Parathyroid adenoma (tissue), 2 donors: ENCODE measurements around the gene SLC8A1.

Experiments
- H2AFZ ChIP-seq: fragments of 300-600 bp; sonication (generic); one replicate; pipeline ENCODE4 v1.7.0; 2017; ENCODE audit warnings: antibody characterized with exemption, mild to moderate bottlenecking
- H3K27ac ChIP-seq: fragments of 300-600 bp; sonication (generic); one replicate; pipeline ENCODE4 v1.7.0; 2017
- H3K27me3 ChIP-seq: fragments of 300-600 bp; sonication (generic); one replicate; pipeline ENCODE4 v1.7.0; 2017; ENCODE audit warnings: low read length; ENCODE audit not compliant: control insufficient read depth, insufficient read depth
- H3K36me3 ChIP-seq: fragments of 300-600 bp; sonication (generic); one replicate; pipeline ENCODE4 v1.7.0; 2017; ENCODE audit warnings: low read length; ENCODE audit not compliant: control insufficient read depth, insufficient read depth
- H3K4me1 ChIP-seq: fragments of 300-600 bp; sonication (generic); one replicate; pipeline ENCODE4 v1.7.0; 2017; ENCODE audit warnings: control low read depth
- H3K4me2 ChIP-seq: fragments of 300-600 bp; sonication (generic); one replicate; pipeline ENCODE4 v1.7.0; 2017; ENCODE audit warnings: low read length
- H3K4me3 ChIP-seq: fragments of 300-600 bp; sonication (generic); one replicate; pipeline ENCODE4 v1.7.0; 2017; ENCODE audit warnings: low read depth, low read length
- H3K79me2 ChIP-seq: fragments of 300-600 bp; sonication (generic); one replicate; pipeline ENCODE4 v1.7.0; 2017; ENCODE audit warnings: control low read depth
- H3K9ac ChIP-seq: fragments of 300-600 bp; sonication (generic); one replicate; pipeline ENCODE4 v1.7.0; 2017; ENCODE audit warnings: mild to moderate bottlenecking
- H3K9me3 ChIP-seq: fragments of 300-600 bp; sonication (generic); one replicate; pipeline ENCODE4 v1.7.0; 2017; ENCODE audit warnings: low read length; ENCODE audit not compliant: control insufficient read depth
- CTCF ChIP-seq: fragments of 300-600 bp; sonication (generic); IDR thresholded peaks from one replicate; pipeline ENCODE4 v1.7.0; 2017; ENCODE audit warnings: antibody characterized with exemption, mild to moderate bottlenecking
- donor health status: primary hyperparathyroidism.

SLC8A1 gene

GRCh38 chr2:40369267-40370006 lies 82.5 kb downstream of the SLC8A1 start:
- H3K36me3 ChIP-seq = no peaks in the 10 kb centered on the region
- no peak for TF ChIP-seq CTCF
- no peaks in the 10 kb centered on the region for H3K79me2 ChIP-seq
- no peak overlapping the region for H3K4me3 ChIP-seq
- H3K4me1 ChIP-seq = no peaks in the 10 kb centered on the region
- no peak overlapping the region for H3K9ac ChIP-seq
- no peak overlapping the region for H3K27ac ChIP-seq
- no peak overlapping the region for H3K4me2 ChIP-seq
- no peaks in the 10 kb centered on the region for H3K9me3 ChIP-seq
- no peak overlapping the region for H2AFZ ChIP-seq
- no peaks in the 10 kb centered on the region for H3K27me3 ChIP-seq

DNA sequence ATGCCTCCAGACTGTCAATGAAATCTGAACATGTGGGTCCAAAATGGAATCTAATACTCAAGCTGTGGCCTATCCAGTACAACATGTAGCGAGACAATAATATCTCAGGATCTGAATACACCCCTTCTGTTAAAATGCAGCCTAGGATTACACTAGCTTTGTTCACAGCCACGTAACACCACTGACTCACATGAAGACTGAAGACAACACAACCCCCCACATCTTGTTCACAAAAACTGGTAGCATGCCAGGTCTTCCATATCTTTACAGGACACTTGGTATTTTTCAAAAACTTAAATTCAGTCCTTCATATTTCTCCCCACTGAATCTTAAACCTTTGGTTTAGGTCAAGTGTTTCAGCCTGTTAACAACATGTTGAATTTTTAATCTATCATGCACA lies 84.2 kb downstream of the SLC8A1 start:
- H3K27me3 ChIP-seq = no peaks in the 10 kb centered on the region
- no peak overlapping the region for H3K27ac ChIP-seq
- no peaks in the 10 kb centered on the region for H3K36me3 ChIP-seq
- H3K4me3 ChIP-seq = no peak overlapping the region
- H3K9me3 ChIP-seq = no peaks in the 10 kb centered on the region
- H3K4me2 ChIP-seq = no peak overlapping the region
- H3K9ac ChIP-seq = no peak overlapping the region
- no peak overlapping the region for H2AFZ ChIP-seq
- H3K4me1 ChIP-seq = no peaks in the 10 kb centered on the region
- no peak for TF ChIP-seq CTCF
- H3K79me2 ChIP-seq = no peaks in the 10 kb centered on the region

DNA sequence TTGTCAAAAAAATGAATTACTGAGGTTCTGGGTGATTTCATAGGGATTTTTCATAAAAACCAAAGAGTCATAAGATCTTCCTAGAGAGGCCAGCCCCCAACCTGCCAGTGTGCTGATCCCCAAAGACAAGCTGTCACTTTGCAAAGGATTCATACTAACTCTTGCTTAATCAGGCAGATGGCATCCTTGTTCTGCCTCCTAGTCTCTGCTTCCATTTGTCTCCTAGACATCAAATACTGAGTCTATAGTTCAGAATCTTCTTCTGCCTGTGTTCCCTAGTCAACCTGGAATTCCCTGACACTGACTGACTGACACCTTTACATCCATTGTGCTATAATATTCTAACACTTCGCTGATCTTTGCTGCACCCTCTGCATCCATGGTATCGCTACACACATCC lies 84.9 kb downstream of the SLC8A1 start:
- H3K27ac ChIP-seq = no peak overlapping the region
- no peaks in the 10 kb centered on the region for H3K4me1 ChIP-seq
- no peak overlapping the region for H3K4me3 ChIP-seq
- H3K9ac ChIP-seq = no peak overlapping the region
- no peak overlapping the region for H3K4me2 ChIP-seq
- H2AFZ ChIP-seq = no peak overlapping the region
- H3K79me2 ChIP-seq = no peaks in the 10 kb centered on the region
- H3K27me3 ChIP-seq = no peaks in the 10 kb centered on the region
- no peaks in the 10 kb centered on the region for H3K9me3 ChIP-seq
- no peaks in the 10 kb centered on the region for H3K36me3 ChIP-seq
- TF ChIP-seq CTCF = no peak

DNA sequence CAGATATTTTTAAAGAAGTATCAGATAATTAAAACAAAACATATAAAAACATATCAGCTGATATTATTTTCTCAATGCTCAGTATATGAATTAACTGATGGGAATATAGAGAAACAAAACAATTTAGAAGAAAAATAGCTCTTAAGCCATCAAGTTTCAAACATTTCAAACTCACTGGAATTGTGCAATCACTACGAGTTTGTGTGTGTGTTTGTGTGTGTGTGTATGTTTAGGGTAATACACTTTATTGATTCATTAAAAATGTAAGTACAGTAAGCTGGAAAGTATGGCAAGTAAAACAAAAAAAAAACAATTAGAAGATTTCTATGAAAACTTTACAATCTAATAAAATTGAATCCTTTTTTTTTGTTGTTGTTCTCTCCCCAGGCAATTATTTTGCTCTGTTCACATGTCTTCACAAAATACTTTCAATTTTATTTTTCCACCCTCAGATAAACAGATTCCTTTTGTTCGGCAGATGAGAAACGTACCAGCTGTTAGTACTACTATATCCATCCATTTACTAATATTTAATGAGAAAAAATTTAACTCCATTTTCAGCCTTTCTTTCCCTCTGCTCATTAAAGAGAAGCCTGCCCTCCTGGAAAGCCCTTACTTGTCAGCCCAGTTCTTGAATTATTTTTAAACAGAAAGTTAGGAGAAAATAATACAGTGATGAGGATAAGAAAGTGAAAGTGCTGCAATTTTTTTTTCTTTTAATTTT lies 87.6 kb downstream of the SLC8A1 start:
- H3K27me3 ChIP-seq = no peaks in the 10 kb centered on the region
- no peak overlapping the region for H3K9ac ChIP-seq
- no peaks in the 10 kb centered on the region for H3K36me3 ChIP-seq
- no peak overlapping the region for H3K4me3 ChIP-seq
- no peaks in the 10 kb centered on the region for H3K79me2 ChIP-seq
- no peaks in the 10 kb centered on the region for H3K4me1 ChIP-seq
- no peak overlapping the region for H2AFZ ChIP-seq
- no peak overlapping the region for H3K27ac ChIP-seq
- TF ChIP-seq CTCF = no peak
- no peaks in the 10 kb centered on the region for H3K9me3 ChIP-seq
- no peak overlapping the region for H3K4me2 ChIP-seq
